ENCODE results near the gene LRRC25. TPM values are rescaled to one million over a fixed set of nuclear protein-coding genes. Genes with fewer than 3 reads are reported as not detected.

The LRRC25 gene
- total RNA-seq, 2 donors from 2014 or later, result 1.6 to 5.5 TPM

DNA sequence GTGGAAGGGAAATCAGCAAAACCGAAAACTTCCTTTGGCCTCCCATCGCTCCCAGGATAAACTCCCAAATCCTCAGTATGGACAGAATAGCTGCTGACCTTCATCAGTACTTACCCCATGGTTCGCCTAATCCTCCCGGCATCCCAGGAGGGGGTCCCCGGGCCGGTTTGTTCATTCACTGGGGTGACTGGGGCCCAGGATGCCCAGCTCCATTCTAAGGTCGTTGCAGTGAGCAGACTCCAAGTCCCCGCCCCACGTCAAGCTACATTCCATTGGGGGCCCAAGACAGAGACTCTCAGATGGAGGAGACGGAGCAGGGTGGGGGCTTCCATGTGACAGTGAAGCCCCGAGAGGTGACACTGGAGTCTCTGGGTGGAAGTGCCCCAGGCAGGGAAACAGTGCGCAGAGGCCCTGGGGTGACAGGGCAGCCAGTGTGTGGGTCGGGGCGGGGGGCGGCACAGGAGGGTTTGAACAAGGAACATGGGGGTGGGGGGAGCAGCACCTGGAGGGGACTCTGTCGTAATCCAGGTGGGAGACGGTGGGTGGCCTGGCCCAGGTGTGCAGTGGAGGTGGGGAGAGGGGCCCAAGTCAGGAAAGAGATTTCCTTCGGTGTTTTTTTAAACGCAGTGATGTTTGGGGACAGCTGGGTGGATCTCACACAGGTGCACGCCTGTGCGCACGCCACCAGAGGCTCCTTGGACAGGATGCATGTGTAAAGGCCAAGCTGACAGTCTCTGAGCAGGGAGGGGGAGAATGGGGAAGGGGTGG lies 26.9 kb upstream of the LRRC25 start:
- no peaks in the 10 kb centered on the region for H3K27me3 ChIP-seq (replicated peaks; ENCODE audit: insufficient read depth)

DNA sequence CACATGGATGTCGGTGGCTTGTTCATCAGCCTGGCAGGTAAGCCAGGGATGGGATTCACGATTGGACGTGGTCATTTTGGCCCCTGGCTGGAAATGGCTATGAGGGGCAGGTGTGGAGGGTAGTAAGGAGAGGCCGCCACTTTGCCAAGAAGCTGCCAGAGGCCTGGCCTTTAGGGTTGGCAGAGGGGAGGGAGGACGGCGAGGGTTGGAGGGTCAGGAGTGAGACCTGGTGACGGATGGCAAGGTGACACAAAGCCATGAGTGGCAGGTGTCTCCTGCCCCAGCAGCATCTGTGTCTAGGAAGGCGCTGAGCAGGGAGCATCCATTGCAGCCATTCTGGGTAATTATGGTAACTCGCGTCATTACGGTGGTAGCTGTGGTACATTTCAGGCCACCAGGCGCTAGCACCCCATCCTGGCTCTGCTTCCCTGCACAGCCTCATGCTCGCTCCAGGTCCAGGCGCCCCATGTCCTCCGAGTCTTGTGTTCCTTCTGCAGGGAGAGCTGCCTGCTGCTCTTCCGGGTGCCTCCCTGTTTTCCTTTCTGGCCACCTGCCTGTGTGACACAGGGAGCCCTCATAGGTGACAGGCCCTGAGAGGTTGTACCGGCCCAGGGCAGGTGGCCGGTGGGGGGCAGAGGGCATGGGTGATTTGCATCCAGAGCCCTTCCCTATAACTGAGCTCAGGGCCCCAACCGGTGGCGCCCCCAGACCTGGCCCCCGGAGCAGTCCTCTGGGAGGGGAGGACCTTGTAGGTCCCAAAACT lies 26.0 kb upstream of the LRRC25 start:
- Histone ChIP-seq H3K9me3 (no peaks in the 10 kb centered on the region), H3K4me3 (no peak overlapping the region), H3K36me3 (no peaks in the 10 kb centered on the region), H3K27me3 (replicated peaks; ENCODE audit: insufficient read depth) (no peaks in the 10 kb centered on the region), H3K4me1 (replicated peaks) (peaks cover 5% of the 10 kb centered on the region), H3K27ac (no peak overlapping the region)
- TF ChIP-seq POLR2AphosphoS5 (IDR thresholded peaks at IDR 0.05) (no peak), POLR2A (IDR thresholded peaks at IDR 0.05) (no peak)
- TF ChIP-seq, protein P1, sequence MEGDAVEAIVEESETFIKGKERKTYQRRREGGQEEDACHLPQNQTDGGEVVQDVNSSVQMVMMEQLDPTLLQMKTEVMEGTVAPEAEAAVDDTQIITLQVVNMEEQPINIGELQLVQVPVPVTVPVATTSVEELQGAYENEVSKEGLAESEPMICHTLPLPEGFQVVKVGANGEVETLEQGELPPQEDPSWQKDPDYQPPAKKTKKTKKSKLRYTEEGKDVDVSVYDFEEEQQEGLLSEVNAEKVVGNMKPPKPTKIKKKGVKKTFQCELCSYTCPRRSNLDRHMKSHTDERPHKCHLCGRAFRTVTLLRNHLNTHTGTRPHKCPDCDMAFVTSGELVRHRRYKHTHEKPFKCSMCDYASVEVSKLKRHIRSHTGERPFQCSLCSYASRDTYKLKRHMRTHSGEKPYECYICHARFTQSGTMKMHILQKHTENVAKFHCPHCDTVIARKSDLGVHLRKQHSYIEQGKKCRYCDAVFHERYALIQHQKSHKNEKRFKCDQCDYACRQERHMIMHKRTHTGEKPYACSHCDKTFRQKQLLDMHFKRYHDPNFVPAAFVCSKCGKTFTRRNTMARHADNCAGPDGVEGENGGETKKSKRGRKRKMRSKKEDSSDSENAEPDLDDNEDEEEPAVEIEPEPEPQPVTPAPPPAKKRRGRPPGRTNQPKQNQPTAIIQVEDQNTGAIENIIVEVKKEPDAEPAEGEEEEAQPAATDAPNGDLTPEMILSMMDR (IDR thresholded peaks at IDR 0.05), result no peak
- intact Hi-C loops (cut with DNase I), result no loop called here
- 82% methylated on average over 21 of the region's 21 CpGs for WGBS
- no peak for DNase-seq (ENCODE audit: low spot score)

More for the DNA sequence above, 26.9 kb upstream of the LRRC25 start:
- TF ChIP-seq POLR2A (IDR thresholded peaks at IDR 0.05), result no peak
- no peak for TF ChIP-seq POLR2AphosphoS5 (IDR thresholded peaks at IDR 0.05)
- TF ChIP-seq, protein P1 (IDR thresholded peaks at IDR 0.05), result no peak
- Histone ChIP-seq H3K36me3 (no peaks in the 10 kb centered on the region), H3K4me1 (replicated peaks) (no peaks in the 10 kb centered on the region), H3K9me3 (no peaks in the 10 kb centered on the region), H3K4me3 (no peak overlapping the region), H3K27ac (no peak overlapping the region)
- DNase-seq (ENCODE audit: low spot score), result no peak
- intact Hi-C loops (cut with DNase I), result no loop called here
- WGBS, result 67% methylated on average over 22 of the region's 22 CpGs

DNA sequence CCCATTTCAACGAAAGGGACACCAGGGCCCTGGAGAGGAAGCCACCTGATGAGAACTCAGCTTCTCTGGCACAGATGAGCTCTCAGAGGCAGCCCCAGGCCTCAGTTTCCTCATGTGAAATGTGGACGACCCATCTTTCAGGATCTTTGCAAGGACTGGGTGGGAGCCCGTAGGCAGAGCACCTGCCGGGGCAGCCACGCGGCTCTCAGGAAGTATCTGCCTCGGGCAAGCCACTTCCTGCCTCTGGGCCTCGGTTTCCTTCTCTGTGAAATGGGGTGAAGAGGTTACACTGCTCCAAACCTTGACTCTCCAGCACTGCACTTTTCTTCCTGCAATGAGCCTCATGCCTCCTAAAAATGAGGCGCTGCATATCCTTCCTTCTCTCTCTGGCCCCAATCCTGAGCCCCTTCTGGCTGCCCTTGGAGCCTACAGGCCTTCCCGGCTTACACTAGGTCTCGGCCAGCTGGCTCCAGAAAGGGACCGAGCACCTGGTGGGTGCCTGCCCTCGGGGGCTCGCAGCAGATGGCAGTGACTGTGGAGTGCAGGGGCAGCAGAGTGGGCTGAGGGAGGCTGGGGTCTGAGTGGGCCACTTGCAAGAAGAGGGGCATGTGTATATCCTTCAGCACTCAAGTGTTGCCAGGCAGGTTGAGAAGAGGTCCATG lies 25.2 kb upstream of the LRRC25 start:
- TF ChIP-seq, protein P1 (IDR thresholded peaks at IDR 0.05), result no peak
- TF ChIP-seq POLR2AphosphoS5 (IDR thresholded peaks at IDR 0.05), result no peak
- TF ChIP-seq POLR2A (IDR thresholded peaks at IDR 0.05), result no peak
- Histone ChIP-seq H3K9me3 (no peaks in the 10 kb centered on the region), H3K4me3 (no peak overlapping the region), H3K36me3 (no peaks in the 10 kb centered on the region), H3K4me1 (replicated peaks) (peaks cover 7% of the 10 kb centered on the region), H3K27ac (no peak overlapping the region), H3K27me3 (replicated peaks; ENCODE audit: insufficient read depth) (no peaks in the 10 kb centered on the region)
- 79% methylated on average over 14 of the region's 14 CpGs for WGBS
- no peak for DNase-seq (ENCODE audit: low spot score)
- intact Hi-C loops (cut with DNase I), result no loop called here

DNA sequence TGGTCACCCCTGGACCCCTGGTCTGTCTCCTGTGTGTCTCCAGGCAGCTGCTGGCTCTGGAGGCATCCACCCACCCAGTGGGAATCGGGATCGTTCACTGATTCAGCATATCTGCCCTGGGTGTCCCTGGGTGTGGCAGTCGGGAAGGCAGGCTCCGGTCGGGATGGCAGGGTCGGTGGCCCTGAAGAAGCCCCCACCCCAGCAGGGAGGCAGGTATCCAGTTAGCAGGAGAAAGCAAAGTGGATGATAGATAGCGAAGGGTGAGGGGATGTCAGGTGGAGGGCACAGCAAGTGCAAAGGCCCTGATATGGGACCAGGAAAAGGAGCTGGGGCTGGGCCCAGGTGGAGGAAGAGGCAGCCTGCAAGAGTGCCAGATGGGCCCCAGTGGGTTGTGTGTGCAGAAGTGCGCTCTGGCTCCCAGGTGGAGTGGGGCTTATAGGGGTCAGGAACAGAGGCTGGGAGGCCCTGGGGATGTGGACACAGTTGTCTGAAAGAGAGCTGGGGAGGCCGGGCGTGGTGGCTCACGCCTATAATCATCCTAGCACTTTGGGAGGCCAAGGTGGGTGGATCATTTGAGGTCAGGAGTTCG lies 24.0 kb upstream of the LRRC25 start:
- DNase-seq (ENCODE audit: low spot score), result no peak
- H3K4me3 ChIP-seq, result no peak overlapping the region
- TF ChIP-seq POLR2AphosphoS5 (IDR thresholded peaks at IDR 0.05) (no peak), POLR2A (IDR thresholded peaks at IDR 0.05) (no peak)
- TF ChIP-seq, protein P1 (IDR thresholded peaks at IDR 0.05), result no peak
- H3K36me3 ChIP-seq, result no peaks in the 10 kb centered on the region
- H3K27ac ChIP-seq, result no peak overlapping the region
- H3K9me3 ChIP-seq, result no peaks in the 10 kb centered on the region
- no peaks in the 10 kb centered on the region for H3K27me3 ChIP-seq (replicated peaks; ENCODE audit: insufficient read depth)
- H3K4me1 ChIP-seq (replicated peaks), result peaks cover 14% of the 10 kb centered on the region
- intact Hi-C loops (cut with DNase I), result no loop called here
- WGBS, result 85% methylated on average over 12 of the region's 12 CpGs

Data from prostate gland (tissue), 2 donors.